SK-N-SH (cell line): ENCODE measurements around the gene GPR75. TPM values are rescaled to one million over a fixed set of nuclear protein-coding genes. Genes with fewer than 3 reads are reported as not detected.
"Not testable (repeated sequence)": the region's sequence is repeated elsewhere in the genome, so short reads cannot be mapped to it uniquely, and the experiment has no call there.

Experiments used
- CTCF ChIA-PET: fragments of 300-600, 350-600 bp; formaldehyde crosslinking; extraction: SDS; loops from one replicate; lab custom pipeline; 2021; lab: Yijun Ruan, JAX
- POLR2A ChIA-PET: fragments of 350-600 bp; sonication (Branson Sonifier 250); formaldehyde crosslinking; extraction: SDS; loops from one replicate; lab custom pipeline; 2020; ENCODE audit warnings: antibody characterized with exemption, inconsistent platforms; lab: Yijun Ruan, JAX
- DNase-seq: peaks from one replicate; pipeline ENCODE4 v3.0.0; 2012
- H2AFZ ChIP-seq: fragments of 200-600 bp; sonication (generic); 2 replicates; pipeline ENCODE4 v1.8.1; 2016; ENCODE audit warnings: antibody characterized with exemption, mild to moderate bottlenecking, low read depth
- H3F3A ChIP-seq: fragments of 200-600 bp; sonication (generic); replicated peaks from 2 replicates; pipeline ENCODE3; 2016; ENCODE audit warnings: antibody characterized with exemption, mild to moderate bottlenecking; ENCODE audit not compliant: insufficient read depth
- H3K27ac ChIP-seq, 2 experiments: fragments of 200-500 bp in 1 of 2; fragments of 200-600 bp in 1 of 2; sonication (Bioruptor generic) in 1 of 2; sonication (generic), shearing (Covaris generic) in 1 of 2; 2 replicates each; pipeline versions ENCODE4 v1.5.1 to v1.6.1; 2014 to 2016; ENCODE audit warnings: low read depth in 2 of 2, inconsistent platforms in 1 of 2, low read length in 1 of 2, mild to moderate bottlenecking in 1 of 2, mixed read lengths in 1 of 2
- H3K27me3 ChIP-seq: fragments of 200-600 bp; sonication (generic), shearing (Covaris generic); 2 replicates; pipeline ENCODE4 v1.6.1; 2016; ENCODE audit warnings: mixed run types; ENCODE audit not compliant: insufficient read depth
- H3K36me3 ChIP-seq, 2 experiments: fragments of 200-500 bp in 1 of 2; fragments of 200-600 bp in 1 of 2; sonication (Bioruptor generic) in 1 of 2; sonication (generic) in 1 of 2; replicated peaks in 1 of 2; 2 replicates each; pipeline versions ENCODE3 to v1.5.1; 2014 to 2016; ENCODE audit warnings: low read length in 1 of 2, mild to moderate bottlenecking in 1 of 2; ENCODE audit not compliant: insufficient read depth in 2 of 2, control insufficient read depth in 1 of 2
- H3K4me1 ChIP-seq, 2 experiments: fragments of 200-500 bp in 1 of 2; fragments of 200-600 bp in 1 of 2; sonication (Bioruptor generic) in 1 of 2; sonication (generic), shearing (Covaris generic) in 1 of 2; 2 replicates each; pipeline versions ENCODE4 v1.5.1 to v1.6.1; 2014 to 2016; ENCODE audit warnings: low read depth in 1 of 2, low read length in 1 of 2, mixed run types in 1 of 2; ENCODE audit not compliant: insufficient read depth in 2 of 2, control insufficient read depth in 1 of 2
- H3K4me2 ChIP-seq: fragments of 200-600 bp; sonication (generic), shearing (Covaris generic); 2 replicates; pipeline ENCODE4 v1.6.1; 2017; ENCODE audit warnings: mixed run types
- H3K4me3 ChIP-seq, 2 experiments: fragments of 200-500 bp in 1 of 2; fragments of 200-600 bp in 1 of 2; sonication (Bioruptor generic) in 1 of 2; sonication (generic), shearing (Covaris generic) in 1 of 2; 2 replicates each; pipeline versions ENCODE4 v1.5.1 to v1.8.1; 2014 to 2016; ENCODE audit warnings: low read depth in 2 of 2, inconsistent platforms in 1 of 2, low read length in 1 of 2, mild to moderate bottlenecking in 1 of 2, mixed read lengths in 1 of 2, moderate library complexity in 1 of 2
- H3K79me2 ChIP-seq: fragments of 200-600 bp; sonication (generic); 2 replicates; pipeline ENCODE4 v1.8.1; 2017; ENCODE audit warnings: mild to moderate bottlenecking; ENCODE audit not compliant: insufficient read depth
- H3K9ac ChIP-seq: fragments of 200-600 bp; sonication (generic); 2 replicates; pipeline ENCODE4 v1.6.1; 2017; ENCODE audit warnings: mixed run types
- H3K9me2 ChIP-seq: fragments of 200-600 bp; sonication (generic); 2 replicates; pipeline ENCODE4 v1.6.1; 2017; ENCODE audit warnings: mixed run types
- H3K9me3 ChIP-seq: fragments of 200-600 bp; sonication (generic); 2 replicates; pipeline ENCODE4 v1.6.1; 2017; ENCODE audit warnings: mixed run types, mild to moderate bottlenecking, moderate library complexity
- H4K20me1 ChIP-seq: fragments of 200-600 bp; sonication (generic); 2 replicates; pipeline ENCODE4 v1.6.1; 2017; ENCODE audit warnings: mild to moderate bottlenecking, mixed run types; ENCODE audit not compliant: insufficient read depth
- CHD2 ChIP-seq: fragments of 150-350 bp; IDR thresholded peaks from 2 replicates; pipeline ENCODE4 v1.6.1; 2018; ENCODE audit warnings: low read length; ENCODE audit not compliant: partially characterized antibody
- ELF1 ChIP-seq: IDR thresholded peaks from 2 replicates; pipeline ENCODE4 v1.4.0; 2012
- FOSL2 ChIP-seq: IDR thresholded peaks from 2 replicates; pipeline ENCODE4 v1.4.0; 2012; ENCODE audit warnings: low read depth, mild to moderate bottlenecking, moderate library complexity, borderline replicate concordance
- FOXJ3 ChIP-seq: sonication (generic); formaldehyde crosslinking; IDR thresholded peaks from 2 replicates; pipeline ENCODE4 v1.5.1; 2020; ENCODE audit warnings: mild to moderate bottlenecking, missing genetic modification reagents
- JUND ChIP-seq: IDR thresholded peaks from 2 replicates; pipeline ENCODE4 v1.4.0; 2012
- MEF2A ChIP-seq: IDR thresholded peaks from 2 replicates; pipeline ENCODE4 v1.4.0; 2012; ENCODE audit warnings: low read depth, borderline replicate concordance
- MXI1 ChIP-seq: IDR thresholded peaks from 2 replicates; pipeline ENCODE4 v1.6.1; 2012; ENCODE audit warnings: mild to moderate bottlenecking, low read depth, low read length, improper control_type of control experiment
- NRF1 ChIP-seq: IDR thresholded peaks from 2 replicates; pipeline ENCODE4 v1.6.1; 2012; ENCODE audit warnings: low read depth, mild to moderate bottlenecking, low read length
- RAD21 ChIP-seq: IDR thresholded peaks from 2 replicates; pipeline ENCODE4 v1.6.1; 2012; ENCODE audit warnings: mild to moderate bottlenecking, low read length
- RCOR1 ChIP-seq: fragments of 150-350 bp; IDR thresholded peaks from 2 replicates; pipeline ENCODE4 v1.6.1; 2017; ENCODE audit warnings: antibody characterized with exemption, low read length
- RFX5 ChIP-seq: IDR thresholded peaks from 2 replicates; pipeline ENCODE4 v1.6.1; 2012; ENCODE audit warnings: mild to moderate bottlenecking, improper control_type of control experiment, low read length
- RXRA ChIP-seq: IDR thresholded peaks from 2 replicates; pipeline ENCODE4 v1.4.0; 2012; ENCODE audit warnings: low read depth, mild to moderate bottlenecking, borderline replicate concordance
- SIN3A ChIP-seq: IDR thresholded peaks from 2 replicates; pipeline ENCODE4 v1.6.1; 2012; ENCODE audit warnings: low read depth, mild to moderate bottlenecking, low read length, moderate library complexity, borderline replicate concordance
- TAF1 ChIP-seq: IDR thresholded peaks from 2 replicates; pipeline ENCODE4 v1.6.1; 2012; ENCODE audit warnings: low read depth, mild to moderate bottlenecking, low read length, moderate library complexity, borderline replicate concordance
- TEAD4 ChIP-seq: IDR thresholded peaks from 2 replicates; pipeline ENCODE4 v1.4.0; 2012; ENCODE audit warnings: mild to moderate bottlenecking, borderline replicate concordance; ENCODE audit not compliant: insufficient read depth
- WGBS: methylation state at CpG from one replicate; pipeline ENCODE4 v1.1.6; 2017; ENCODE audit warnings: low lambda C conversion rate; 5-methylcytosine and 5-hydroxymethylcytosine counted together
- polyA plus RNA-seq, 3 experiments: library from polyadenylated mRNA; depleted of rRNA; stranded (reverse); fragments of >200 nt; gene quantifications; 2 replicates each; pipeline ENCODE4 v1.2.3, GENCODE V29; 2012
- TF ChIP-seq, protein P1 (sequence below): fragments of 200-600 bp; sonication (generic); IDR thresholded peaks from 2 replicates; pipeline ENCODE4 v1.6.1; 2017; ENCODE audit warnings: antibody characterized with exemption, mild to moderate bottlenecking, moderate library complexity
- TF ChIP-seq, protein P2 (sequence below): IDR thresholded peaks from 2 replicates; pipeline ENCODE4 v1.6.1; 2012; ENCODE audit warnings: mild to moderate bottlenecking, low read depth, low read length, moderate library complexity
- TF ChIP-seq, protein P3 (sequence below): IDR thresholded peaks from 2 replicates; pipeline ENCODE4 v1.4.0; 2012; ENCODE audit warnings: low read depth, borderline replicate concordance
- TF ChIP-seq, protein P4 (sequence below): fragments of 150-350 bp; IDR thresholded peaks from 2 replicates; pipeline ENCODE4 v1.6.1; 2017; ENCODE audit warnings: antibody characterized with exemption, low read length, low read depth, borderline replicate concordance

Gene GPR75
- polyA plus RNA-seq, 1 of the 3 experiments (the other 2 are of a cell fraction), result 1.8 TPM

DNA sequence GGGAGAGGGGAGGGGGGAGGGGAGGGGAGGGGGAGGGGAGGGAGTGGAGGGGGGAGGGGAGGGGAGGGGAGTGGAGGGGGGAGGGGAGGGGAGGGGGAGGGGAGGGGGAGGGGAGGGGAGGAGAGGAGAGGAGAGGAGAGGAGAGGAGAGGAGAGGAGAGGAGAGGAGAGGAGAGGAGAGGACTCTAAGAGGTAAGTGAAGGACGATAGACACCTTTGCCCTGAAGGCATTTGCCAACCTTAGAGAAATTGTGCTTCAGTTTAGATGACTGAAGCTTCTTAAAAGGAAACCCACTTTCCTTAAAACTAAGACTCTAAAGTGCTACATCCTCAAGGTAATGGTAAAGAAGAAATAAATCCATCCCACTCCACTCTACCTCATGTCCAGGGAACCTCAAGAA, 19.2 kb downstream of the GPR75 start:
- H3K9me3 ChIP-seq, result no peaks in the 10 kb centered on the region
- CTCF ChIA-PET, result no interaction called here
- H3K4me2 ChIP-seq, result no peak overlapping the region
- DNase-seq, result no peak
- H3K27me3 ChIP-seq, result no peaks in the 10 kb centered on the region
- no peak overlapping the region for H3K4me3 ChIP-seq
- no peak overlapping the region for H3K9ac ChIP-seq
- H4K20me1 ChIP-seq, result no peaks in the 10 kb centered on the region
- no peaks in the 10 kb centered on the region for H3K36me3 ChIP-seq
- no peak overlapping the region for H3K27ac ChIP-seq
- no peak overlapping the region for H2AFZ ChIP-seq
- H3K79me2 ChIP-seq, result no peaks in the 10 kb centered on the region
- no peak for TF ChIP-seq MXI1
- TF ChIP-seq MEF2A, result no peak
- TF ChIP-seq, protein P1, sequence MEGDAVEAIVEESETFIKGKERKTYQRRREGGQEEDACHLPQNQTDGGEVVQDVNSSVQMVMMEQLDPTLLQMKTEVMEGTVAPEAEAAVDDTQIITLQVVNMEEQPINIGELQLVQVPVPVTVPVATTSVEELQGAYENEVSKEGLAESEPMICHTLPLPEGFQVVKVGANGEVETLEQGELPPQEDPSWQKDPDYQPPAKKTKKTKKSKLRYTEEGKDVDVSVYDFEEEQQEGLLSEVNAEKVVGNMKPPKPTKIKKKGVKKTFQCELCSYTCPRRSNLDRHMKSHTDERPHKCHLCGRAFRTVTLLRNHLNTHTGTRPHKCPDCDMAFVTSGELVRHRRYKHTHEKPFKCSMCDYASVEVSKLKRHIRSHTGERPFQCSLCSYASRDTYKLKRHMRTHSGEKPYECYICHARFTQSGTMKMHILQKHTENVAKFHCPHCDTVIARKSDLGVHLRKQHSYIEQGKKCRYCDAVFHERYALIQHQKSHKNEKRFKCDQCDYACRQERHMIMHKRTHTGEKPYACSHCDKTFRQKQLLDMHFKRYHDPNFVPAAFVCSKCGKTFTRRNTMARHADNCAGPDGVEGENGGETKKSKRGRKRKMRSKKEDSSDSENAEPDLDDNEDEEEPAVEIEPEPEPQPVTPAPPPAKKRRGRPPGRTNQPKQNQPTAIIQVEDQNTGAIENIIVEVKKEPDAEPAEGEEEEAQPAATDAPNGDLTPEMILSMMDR, result no peak
- TF ChIP-seq FOXJ3 (CRISPR knock-in tag), result no peak
- no peak for TF ChIP-seq FOSL2
- no peak for TF ChIP-seq SIN3A
- no peak for TF ChIP-seq RCOR1
- TF ChIP-seq, protein P2, sequence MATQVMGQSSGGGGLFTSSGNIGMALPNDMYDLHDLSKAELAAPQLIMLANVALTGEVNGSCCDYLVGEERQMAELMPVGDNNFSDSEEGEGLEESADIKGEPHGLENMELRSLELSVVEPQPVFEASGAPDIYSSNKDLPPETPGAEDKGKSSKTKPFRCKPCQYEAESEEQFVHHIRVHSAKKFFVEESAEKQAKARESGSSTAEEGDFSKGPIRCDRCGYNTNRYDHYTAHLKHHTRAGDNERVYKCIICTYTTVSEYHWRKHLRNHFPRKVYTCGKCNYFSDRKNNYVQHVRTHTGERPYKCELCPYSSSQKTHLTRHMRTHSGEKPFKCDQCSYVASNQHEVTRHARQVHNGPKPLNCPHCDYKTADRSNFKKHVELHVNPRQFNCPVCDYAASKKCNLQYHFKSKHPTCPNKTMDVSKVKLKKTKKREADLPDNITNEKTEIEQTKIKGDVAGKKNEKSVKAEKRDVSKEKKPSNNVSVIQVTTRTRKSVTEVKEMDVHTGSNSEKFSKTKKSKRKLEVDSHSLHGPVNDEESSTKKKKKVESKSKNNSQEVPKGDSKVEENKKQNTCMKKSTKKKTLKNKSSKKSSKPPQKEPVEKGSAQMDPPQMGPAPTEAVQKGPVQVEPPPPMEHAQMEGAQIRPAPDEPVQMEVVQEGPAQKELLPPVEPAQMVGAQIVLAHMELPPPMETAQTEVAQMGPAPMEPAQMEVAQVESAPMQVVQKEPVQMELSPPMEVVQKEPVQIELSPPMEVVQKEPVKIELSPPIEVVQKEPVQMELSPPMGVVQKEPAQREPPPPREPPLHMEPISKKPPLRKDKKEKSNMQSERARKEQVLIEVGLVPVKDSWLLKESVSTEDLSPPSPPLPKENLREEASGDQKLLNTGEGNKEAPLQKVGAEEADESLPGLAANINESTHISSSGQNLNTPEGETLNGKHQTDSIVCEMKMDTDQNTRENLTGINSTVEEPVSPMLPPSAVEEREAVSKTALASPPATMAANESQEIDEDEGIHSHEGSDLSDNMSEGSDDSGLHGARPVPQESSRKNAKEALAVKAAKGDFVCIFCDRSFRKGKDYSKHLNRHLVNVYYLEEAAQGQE, result no peak
- TF ChIP-seq, protein P3, sequence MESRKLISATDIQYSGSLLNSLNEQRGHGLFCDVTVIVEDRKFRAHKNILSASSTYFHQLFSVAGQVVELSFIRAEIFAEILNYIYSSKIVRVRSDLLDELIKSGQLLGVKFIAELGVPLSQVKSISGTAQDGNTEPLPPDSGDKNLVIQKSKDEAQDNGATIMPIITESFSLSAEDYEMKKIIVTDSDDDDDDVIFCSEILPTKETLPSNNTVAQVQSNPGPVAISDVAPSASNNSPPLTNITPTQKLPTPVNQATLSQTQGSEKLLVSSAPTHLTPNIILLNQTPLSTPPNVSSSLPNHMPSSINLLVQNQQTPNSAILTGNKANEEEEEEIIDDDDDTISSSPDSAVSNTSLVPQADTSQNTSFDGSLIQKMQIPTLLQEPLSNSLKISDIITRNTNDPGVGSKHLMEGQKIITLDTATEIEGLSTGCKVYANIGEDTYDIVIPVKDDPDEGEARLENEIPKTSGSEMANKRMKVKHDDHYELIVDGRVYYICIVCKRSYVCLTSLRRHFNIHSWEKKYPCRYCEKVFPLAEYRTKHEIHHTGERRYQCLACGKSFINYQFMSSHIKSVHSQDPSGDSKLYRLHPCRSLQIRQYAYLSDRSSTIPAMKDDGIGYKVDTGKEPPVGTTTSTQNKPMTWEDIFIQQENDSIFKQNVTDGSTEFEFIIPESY, result no peak
- TF ChIP-seq ELF1, result no peak
- TF ChIP-seq CHD2, result no peak
- TF ChIP-seq, protein P4, sequence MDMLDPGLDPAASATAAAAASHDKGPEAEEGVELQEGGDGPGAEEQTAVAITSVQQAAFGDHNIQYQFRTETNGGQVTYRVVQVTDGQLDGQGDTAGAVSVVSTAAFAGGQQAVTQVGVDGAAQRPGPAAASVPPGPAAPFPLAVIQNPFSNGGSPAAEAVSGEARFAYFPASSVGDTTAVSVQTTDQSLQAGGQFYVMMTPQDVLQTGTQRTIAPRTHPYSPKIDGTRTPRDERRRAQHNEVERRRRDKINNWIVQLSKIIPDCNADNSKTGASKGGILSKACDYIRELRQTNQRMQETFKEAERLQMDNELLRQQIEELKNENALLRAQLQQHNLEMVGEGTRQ, result no peak
- TF ChIP-seq TEAD4, result no peak
- TF ChIP-seq NRF1, result no peak
- no peak for TF ChIP-seq RXRA
- no peak for TF ChIP-seq RFX5
- TF ChIP-seq TAF1, result no peak
- no peak for TF ChIP-seq RAD21
- no peak for TF ChIP-seq JUND
- H3K9me2 ChIP-seq, result no peaks in the 10 kb centered on the region
- H3F3A ChIP-seq, result peaks cover 3% of the 10 kb centered on the region
- 7% methylated on average over 1 of the region's 1 CpG for WGBS
- POLR2A ChIA-PET, result no interaction called here
- H3K4me1 ChIP-seq, result no peaks in the 10 kb centered on the region

DNA sequence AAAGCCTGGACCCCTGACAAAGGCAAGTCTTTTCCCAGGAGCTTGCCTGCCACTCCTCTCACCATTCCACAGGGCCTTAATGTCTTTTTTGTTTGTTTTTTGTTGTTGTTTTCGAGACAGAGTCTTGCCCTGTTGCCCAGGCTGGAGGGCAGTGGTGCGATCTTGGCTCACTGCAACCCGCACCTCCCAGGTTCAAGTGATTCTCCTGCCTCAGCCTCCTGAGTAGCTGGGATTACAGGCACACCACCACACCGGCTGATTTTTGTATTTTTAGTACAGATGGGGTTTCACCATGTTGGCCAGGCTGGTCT, 29.8 kb downstream of the GPR75 start:
- H3K9ac ChIP-seq, CTCF ChIA-PET, H2AFZ ChIP-seq, H3K79me2 ChIP-seq, H3K27ac ChIP-seq, H3K9me3 ChIP-seq, H3K27me3 ChIP-seq, H3K4me3 ChIP-seq, H3K4me2 ChIP-seq, H3K36me3 ChIP-seq, POLR2A ChIA-PET, DNase-seq, H3K9me2 ChIP-seq, H3K4me1 ChIP-seq, H3F3A ChIP-seq, H4K20me1 ChIP-seq: not testable (repeated sequence)
- 86% methylated on average over 4 of the region's 4 CpGs for WGBS
